Measurements from ENCODE around the gene RPUSD3. TPM values are rescaled to one million over a fixed set of nuclear protein-coding genes. Genes with fewer than 3 reads are reported as not detected.
A peak's percentile ranks its signal among the peaks of the same experiment; 100 is the strongest.

Gene RPUSD3
- total RNA-seq, 1 experiment from 2014 or later = 25.3 TPM

DNA sequence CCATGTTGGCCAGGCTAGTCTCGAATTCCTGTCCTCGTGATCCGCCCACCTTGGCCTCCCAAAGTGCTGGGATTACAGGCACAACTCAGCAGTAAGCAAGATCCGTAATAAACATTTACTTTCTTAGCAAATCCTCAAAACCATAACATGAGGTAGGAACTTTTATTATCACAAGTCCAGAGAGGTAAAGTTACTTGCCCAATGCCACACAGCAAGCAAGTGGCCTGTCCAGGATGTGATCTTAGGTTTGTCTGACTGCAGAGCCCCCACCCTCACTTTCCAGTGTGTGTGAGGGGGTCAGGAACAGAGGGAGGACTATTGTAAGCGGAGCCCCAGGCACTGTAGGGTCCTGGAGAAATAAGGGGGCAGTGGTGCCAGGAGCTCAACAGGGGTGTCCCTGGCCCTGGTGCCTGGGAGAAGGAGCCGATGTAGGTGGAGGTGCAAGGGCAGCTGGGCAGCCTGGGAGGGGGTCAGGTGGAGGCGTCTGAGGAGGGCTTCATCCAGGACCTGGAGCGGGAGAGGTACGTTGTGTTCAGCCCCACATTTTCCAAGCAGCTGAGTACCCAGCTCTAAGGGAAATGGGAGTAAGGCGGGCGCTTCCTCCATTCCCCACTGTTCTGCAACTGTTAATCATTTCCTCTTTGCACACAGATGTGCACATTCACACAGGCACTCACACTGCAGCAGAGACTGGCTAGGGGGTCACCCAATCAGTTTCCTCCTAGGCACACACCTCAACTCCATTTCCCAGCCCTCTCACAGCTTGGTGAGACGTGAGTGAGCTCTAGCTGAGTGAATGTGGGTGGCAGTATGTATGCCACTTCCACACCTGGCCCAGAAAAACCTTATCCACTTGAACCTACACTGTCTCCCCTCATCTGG is 5.9 kb downstream of the RPUSD3 start:
- DNase-seq (ENCODE audit: extremely low read depth, low read depth) = no peak

DNA sequence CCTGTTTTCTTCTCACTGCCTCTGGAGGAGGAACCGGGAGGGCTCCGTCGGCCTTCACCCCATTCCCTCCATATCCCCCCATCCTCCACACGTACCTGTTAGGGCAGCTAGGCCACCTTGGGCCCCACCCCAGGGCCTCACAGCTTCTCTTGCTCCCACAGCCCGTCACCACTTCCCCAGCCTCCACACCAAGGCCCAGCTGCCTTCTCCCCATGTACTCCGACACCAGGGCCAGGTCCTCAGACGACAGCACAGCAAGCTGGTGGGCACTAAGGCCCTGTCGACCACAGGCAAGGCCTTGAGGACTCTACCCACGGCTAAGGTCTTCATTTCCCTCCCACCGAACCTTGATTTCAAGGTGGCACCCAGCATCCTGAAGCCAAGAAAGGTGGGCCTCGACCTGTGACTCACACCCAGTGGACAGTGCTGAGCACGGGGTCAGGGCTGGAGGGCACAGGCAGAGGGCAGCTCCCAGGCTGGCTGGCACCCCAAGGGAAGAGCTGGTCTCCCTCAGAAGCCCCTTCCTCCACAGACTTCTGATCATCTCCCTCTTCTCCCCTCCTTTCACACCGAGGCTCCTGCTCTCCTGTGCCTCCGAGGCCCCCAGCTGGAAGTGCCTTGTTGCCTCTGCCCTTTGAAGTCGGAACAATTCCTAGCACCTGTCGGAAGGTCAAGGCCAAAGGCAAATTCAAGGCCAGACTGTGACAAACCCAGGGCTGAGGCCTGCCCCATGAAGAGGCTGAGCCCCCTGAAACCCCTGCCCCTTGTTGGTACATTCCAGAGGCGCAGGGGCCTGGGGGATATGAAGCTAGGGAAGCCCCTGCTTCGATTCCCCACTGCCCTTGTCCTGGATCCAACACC is 9.1 kb downstream of the RPUSD3 start:
- no peak for DNase-seq (ENCODE audit: extremely low read depth, low read depth)

DNA sequence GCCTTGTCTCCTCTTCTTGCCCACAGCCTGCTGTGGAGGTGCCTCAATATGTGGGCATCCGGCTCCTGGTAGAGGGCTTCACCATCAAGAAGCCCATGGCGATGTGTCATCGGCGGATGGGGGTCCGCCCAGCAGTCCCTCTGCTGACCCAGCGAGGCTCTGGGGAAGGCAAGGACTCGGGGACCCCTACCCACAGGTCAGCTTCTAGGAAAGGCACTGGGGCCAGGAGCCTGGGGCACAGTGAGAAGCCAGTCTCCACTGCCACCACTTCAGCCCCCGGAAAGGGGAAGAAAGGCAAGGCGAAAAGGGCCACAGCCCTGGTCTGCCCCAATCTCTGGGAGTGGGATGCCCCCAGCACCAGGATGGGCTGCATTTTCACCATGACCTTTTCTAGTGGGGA is 10.7 kb downstream of the RPUSD3 start:
- no peak for DNase-seq (ENCODE audit: extremely low read depth, low read depth)

DNA sequence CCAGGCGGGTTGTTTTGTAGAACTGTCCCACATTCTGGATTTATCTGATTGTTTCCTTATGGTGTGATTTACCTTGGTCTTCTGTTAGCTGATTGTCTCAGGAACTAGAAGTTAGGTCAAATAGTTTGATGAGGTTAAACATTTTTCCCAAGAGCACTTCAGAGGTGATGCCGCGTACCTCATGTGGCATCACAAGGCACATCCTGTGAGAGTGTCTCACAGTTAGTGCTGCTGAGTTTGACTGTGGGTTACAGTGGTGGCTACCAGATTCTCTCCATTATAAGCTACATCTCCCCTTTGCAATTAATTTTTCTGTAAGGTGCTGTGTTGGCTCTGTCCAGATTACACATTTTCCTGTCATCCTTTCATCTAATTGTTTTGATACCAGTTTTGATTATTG is 12.6 kb downstream of the RPUSD3 start:
- DNase-seq (ENCODE audit: extremely low read depth, low read depth) = no peak

DNA sequence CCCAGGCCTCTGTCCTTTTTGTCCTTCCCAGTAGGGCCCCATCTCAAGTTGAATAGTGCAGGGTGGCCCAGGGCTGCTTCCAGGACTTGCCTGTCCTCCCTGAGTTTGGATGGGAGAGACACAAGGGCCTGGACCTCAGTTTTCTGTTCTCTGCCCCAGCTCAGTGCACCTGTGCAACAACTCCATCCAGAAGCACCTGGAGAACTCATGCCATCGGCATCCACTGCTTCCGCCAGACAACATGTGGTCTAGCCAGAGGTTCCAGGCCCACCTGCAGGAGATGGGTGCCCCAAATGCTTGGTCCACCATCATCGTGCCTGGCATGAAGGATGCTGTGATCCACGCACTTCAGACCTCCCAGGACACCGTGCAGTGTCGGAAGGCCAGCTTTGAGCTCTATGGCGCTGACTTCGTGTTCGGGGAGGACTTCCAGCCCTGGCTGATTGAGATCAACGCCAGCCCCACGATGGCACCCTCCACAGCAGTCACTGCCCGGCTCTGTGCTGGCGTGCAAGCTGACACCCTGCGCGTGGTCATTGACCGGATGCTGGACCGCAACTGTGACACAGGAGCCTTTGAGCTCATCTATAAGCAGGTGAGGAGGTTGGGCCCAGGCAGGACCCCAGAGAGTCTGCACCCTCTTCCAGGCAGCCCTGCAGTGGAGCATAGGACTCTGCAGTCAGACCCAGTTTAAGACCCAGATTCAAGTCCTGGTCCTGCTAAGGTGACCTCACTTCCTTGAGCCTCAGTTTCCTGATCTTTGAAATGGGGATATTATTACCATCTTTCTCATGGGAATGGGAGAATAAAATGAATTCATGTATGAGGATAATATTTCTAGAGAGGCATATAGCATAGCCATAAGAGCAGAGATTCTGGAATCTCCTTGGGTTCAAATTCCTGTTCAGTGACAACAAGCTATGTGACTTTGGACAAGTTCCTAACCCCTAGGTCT is 14.7 kb downstream of the RPUSD3 start:
- DNase-seq (ENCODE audit: extremely low read depth, low read depth) = no peak

DNA sequence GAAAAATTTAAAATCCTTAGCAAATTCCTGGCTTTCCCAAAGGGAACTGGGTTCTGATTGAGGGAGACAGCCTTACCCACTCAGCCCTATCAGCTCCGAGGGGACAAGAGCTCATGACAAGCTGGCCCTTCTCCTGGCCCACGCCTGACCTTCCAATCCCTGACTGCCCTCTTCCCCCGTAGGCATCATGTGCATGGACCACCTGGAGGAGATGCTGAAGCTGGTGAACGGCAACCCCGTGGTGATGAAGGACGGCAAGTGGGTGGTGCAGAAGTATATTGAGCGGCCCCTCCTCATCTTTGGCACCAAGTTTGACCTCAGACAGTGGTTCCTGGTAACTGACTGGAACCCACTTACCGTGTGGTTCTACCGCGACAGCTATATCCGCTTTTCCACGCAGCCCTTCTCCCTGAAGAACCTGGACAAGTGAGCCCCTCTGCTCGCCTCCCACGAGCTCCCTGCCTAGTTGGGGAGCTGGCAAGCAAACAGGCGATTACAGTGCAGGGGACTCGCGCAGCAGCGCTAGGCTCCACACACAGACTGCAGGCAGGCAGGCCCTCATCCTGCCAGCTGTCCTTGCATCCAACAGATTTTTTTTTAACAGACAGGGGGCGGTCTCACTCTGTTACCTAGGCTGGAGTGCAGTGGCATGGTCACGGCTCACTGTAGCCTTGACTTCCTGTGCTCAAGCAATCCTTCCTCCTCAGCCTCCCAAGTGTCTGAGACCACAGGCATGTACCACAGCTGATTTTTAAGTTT is 16.8 kb downstream of the RPUSD3 start:
- no peak for DNase-seq (ENCODE audit: extremely low read depth, low read depth)

DNA sequence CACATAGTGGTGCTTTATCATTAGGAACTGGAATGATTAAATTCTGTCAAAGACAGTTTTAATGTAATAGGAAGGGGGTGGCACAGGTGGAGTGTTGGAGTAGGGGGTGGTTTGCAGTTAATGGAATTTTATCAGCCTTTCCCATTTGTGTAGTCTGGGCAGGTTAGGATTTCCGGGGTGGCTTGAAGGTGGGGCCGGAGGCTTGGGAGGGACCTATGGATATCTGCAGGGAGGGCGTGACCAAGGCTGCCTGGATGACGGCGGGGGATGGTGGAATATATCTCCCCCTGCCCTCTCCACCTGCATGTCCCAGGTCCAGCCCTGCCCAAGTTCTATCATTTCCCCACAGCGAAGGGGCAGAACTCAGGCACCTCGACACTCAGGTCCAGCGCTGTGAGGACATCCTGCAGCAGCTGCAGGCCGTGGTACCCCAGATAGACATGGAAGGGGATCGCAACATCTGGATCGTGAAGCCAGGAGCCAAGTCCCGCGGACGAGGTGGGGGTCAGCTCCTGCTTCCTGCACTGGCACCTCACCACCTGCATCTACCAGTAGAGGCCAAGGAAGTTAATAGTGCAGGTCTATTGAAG is 18.3 kb downstream of the RPUSD3 start:
- DNase-seq (ENCODE audit: extremely low read depth, low read depth) = no peak

DNA sequence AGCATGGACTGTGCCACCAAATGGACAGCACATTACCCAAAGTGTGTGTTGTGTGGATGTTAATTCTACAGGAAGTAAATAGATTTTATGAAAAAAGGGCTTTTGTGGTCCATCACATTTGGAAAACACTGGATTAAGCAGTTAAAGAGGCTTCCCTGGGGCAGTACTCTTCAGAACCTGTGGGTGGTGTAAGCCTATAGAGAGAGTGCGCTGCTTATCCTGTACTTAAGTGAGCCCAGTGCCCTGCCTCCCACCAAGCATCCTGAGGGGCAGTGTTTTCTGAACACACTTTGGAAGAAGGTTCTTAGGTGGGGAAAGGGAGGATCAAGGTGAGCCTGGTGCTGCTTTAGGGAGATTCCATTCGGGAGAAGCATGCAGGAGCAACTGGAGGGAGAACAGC is 22.9 kb downstream of the RPUSD3 start:
- DNase-seq (ENCODE audit: extremely low read depth, low read depth) = no peak

DNA sequence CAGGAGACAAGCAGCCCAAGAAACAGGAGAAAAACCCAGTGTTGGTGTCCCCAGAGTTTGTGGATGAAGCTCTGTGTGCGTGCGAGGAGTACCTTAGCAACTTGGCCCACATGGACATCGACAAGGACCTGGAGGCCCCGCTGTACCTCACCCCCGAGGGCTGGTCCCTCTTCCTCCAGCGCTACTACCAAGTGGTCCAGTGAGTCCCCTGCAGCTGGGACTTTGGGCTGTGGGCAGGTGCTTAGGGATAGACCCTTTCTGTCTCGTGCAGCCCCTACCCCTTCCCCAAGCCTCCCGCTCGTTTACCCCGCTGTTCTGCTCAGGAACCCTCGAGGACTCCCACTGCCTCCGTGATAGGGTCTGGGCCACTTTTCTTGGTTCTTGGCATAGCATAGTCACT is 23.3 kb downstream of the RPUSD3 start:
- DNase-seq (ENCODE audit: extremely low read depth, low read depth) = no peak

DNA sequence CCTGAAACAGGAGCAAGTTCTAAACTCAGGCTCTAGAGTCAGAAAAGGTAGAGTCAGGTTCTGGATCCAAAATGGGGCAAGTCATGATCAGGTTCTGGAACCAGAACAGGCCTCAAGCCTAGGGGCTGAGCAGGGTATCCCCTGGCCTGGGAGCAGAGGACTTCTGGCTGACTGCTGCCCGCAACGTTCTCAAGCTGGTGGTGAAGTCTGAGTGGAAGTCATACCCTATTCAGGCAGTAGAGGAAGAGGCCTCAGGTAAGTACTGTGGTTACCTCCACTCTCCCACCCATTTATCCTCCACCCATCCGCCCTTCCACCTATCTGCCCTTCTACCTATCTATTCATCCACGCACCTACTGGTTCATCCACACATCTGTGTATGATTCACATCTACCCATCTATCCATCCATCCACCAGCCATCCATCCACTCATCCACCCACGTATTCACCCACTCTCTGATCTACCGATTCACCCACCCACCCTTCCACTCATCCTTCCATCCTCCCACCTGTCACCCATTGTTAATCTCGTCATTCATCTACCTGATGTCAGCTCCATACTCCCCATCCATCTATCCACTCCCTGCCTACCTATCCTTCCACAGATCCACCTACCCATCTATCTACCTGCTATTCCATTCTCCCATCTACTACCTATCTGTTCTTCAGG is 25.0 kb downstream of the RPUSD3 start:
- DNase-seq (ENCODE audit: extremely low read depth, low read depth) = no peak

DNA sequence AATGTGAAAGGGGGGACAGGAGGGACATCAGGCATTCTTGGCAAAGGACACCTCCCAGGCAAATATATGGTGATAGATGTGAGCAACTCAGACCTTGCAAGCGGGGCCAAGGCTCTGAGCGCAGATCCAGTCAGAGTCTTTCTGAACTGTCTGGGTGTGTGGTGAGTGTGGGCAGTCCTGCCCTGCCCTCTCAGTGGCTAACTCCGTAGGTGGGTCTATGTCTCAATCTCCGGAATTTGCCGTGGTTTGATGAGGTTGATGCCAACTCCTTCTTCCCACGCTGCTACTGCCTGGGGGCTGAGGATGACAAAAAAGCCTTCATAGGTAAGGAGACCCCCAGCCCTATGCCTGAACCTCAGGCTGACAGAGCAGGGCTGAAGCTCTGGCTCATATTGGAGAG is 26.4 kb downstream of the RPUSD3 start:
- no peak for DNase-seq (ENCODE audit: extremely low read depth, low read depth)

DNA sequence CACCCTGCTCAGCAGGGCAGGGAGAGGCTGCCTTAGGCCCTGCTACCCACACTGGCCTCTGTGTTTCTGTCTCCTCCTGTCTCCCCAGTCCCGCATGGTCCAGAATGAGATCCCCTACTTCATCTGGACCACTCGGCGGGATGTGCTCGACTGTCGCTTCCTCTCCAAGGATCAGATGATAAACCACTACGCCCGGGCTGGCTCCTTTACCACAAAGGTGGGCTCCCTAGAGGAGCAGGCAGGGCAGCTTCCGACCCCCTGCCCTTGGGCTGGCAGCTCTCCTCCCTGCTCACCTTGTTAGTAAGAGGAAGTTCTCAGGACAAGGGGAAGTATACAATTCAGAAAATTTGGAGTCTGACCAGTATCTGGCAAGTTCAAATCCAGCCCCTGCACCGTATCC is 27.8 kb downstream of the RPUSD3 start:
- DNase-seq (ENCODE audit: extremely low read depth, low read depth) = no peak

DNA sequence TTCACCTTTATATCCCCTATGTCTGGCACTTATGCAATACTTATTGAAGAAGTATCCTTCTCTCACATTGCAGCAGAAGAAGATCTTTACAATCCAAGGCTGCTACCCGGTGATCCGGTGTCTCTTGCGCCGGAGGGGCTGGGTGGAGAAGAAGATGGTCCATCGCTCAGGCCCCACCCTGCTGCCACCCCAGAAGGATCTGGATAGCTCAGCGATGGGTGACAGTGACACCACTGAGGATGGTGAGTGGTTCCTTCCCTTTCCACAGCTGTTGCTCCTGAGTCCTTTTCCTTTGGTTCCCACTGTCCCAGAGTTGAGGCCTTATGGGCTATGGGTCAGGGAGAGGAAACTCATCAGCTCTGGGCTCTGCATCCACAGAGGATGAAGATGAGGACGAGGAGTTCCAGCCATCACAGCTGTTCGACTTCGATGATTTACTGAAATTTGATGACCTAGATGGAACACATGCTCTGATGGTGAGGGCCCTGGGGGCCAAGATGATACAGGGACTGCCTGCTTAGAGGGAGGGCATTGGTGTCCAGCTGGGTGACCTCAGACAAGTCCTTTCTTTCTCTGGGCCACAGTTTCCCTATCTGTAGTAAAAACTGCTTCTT is 30.8 kb downstream of the RPUSD3 start:
- DNase-seq (ENCODE audit: extremely low read depth, low read depth) = no peak

DNA sequence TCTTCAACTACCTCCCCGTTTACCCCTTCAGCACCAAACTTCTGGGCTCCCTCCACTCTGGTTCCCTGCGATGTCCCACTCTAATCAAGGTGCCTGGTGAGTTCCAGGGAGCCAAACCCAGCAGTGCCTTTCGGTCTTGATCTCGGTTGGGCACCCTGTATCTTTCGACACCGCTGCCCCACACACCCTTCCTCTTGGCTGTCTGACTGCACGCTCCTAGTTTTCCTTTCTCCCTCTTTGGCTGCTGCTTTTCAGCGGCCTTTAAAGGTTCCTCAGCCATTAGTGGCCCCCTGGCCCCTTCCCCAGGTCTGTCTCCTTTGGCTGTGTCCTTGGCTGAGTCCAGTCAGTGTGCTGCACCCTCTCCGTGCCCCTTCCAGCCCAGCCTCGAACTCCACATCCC is 33.0 kb downstream of the RPUSD3 start:
- DNase-seq (ENCODE audit: extremely low read depth, low read depth) = no peak

DNA sequence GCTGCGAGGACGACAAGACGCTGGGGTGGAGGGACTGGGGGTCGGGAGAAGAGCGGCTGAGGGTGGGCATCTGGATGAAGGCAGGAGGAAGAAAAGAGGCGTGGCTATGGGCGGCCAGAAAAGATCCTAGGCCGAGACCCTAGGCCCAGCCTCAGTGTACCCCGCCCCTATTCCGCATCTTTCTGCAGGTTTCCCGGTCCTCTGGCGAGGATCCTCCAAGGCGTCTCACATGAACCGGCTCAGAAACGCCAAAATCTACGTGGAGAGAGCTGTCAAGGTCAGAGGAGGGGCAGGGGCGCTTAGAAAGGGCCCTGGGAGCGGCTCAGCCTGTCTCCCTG is 33.4 kb downstream of the RPUSD3 start:
- DNase-seq (ENCODE audit: extremely low read depth, low read depth) = no peak

DNA sequence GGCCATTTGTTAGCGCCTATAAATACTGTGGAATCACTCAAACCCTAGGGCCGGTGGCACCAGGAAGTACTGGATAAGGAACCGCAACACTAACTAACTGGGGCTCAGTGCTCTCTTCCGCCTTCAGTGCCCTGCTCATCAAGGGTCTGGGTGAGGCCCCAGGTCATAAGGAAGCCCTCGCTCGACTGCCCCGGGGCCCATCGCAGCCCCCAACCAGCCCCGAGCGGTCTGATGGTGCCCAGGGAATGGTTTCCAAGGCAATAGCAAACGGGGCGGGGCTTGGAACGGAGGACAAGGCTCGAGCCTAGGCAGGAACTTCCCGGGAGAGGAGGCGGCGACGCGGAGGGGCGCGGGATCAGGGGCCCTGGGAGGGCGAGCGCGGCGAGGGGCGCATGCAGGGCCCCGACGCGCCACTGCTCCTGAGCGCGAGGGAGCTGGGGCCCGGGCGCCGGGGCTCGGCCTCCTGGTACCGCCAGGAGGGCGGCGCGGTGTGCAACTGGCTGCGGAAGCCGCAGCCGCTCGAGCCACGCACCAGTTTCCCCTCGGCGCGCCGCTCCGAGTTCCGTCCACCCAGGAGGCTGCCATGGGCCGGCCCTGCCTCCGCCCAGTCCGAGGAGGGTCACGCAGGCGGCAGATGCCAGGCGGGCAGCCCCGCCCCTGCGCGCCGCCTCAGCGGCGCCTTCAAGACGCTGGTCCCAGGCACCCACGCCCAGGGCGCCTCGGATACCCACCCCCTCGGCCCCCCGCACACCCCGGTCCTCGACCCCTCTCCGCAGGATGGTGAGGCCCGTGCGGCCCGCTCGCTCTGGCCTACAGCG is 34.0 kb downstream of the RPUSD3 start, which contains the start of gene TTLL3:
Gene TTLL3 (plus strand): TSS at position 648 of the 818 bp plus-strand sequence. CDS start 400 bp downstream, outside the sequence.
- peak; percentile 21 for DNase-seq (ENCODE audit: extremely low read depth, low read depth)

DNA sequence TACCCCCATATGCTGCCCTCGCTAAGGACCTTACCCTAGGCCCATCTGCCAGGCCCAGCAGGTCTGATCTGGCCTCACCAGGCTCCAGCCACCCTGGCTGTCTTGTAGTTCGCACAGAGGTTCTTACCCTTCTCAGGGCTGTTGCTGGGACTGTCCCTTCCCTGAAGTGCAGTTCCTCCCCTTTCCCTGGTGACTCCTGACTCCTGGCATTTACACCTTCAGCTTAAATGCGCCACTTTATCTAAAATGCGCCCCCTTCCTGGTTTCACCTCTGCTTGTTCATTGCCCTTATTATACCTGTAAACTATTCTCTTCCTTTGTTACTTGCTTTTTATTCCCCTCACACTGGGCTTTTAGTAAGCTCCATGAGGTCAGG is 34.6 kb downstream of the RPUSD3 start:
- DNase-seq (ENCODE audit: extremely low read depth, low read depth) = no peak
